ENCODE measurements around the gene NOL4L. TPM values are rescaled to one million over a fixed set of nuclear protein-coding genes. Genes with fewer than 3 reads are reported as not detected.

Gene NOL4L
- total RNA-seq, 4 donors from 2014 or later: 45.6 to 105 (median 85.9) TPM

DNA sequence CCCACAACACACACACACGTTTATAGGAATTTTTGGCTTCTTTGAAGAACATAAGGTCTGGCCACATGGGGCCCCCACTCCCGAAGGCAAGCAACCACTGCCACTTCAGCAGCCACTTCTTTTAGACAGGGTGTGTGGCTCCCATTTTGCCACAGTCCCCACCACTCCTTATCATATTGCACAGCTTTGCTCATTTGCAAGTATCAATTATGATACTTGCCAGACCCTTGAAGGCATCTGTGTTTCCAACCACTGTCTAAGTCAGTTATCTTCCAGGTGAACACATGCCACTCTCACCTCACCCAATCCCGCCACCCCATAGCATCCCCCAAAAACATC is 73.1 kb downstream of the NOL4L start:
- WGBS, 2 donors (ENCODE audit: low coverage in 1 of 2): 74 to 90% methylated on average over 2 to 3 of the region's 3 CpGs
- H3K4me3 ChIP-seq: no peak overlapping the region
- intact Hi-C loops (cut with DNase I; ENCODE audit: low total_unique reads): no loop called here

GRCh38 chr20:32511358-32512046 is 73.6 kb downstream of the NOL4L start:
- Histone ChIP-seq H3K36me3 (no peaks in the 10 kb centered on the region), H3K4me3 (no peak overlapping the region), H3K27me3 (no peaks in the 10 kb centered on the region), H3K4me1 (peaks cover 0 to 3% (median 0%) of the 10 kb centered on the region in 4 donors), H3K27ac (no peak overlapping the region), H3K9me3 (no peaks in the 10 kb centered on the region)
- intact Hi-C loops (cut with DNase I; ENCODE audit: low total_unique reads) (no loop called here), in situ Hi-C loops (cut with MboI; ENCODE audit: low pct_ligation_motif_present in 1 of 4, low pct_unique_long_range_greater_than_20kb in 1 of 4, low sequenced_read_pairs in 3 of 4) (loop anchor here in 1 of 4 donors (25.0 kb wide), 1 partner anchor 276 kb away; no protein-coding TSS in a partner anchor)
- TF ChIP-seq EP300 (IDR thresholded peaks at IDR 0.05; ENCODE audit: low read depth) (no peak), POLR2A (IDR thresholded peaks at IDR 0.05) (no peak), POLR2AphosphoS5 (IDR thresholded peaks at IDR 0.05) (no peak)
- TF ChIP-seq, protein P1, sequence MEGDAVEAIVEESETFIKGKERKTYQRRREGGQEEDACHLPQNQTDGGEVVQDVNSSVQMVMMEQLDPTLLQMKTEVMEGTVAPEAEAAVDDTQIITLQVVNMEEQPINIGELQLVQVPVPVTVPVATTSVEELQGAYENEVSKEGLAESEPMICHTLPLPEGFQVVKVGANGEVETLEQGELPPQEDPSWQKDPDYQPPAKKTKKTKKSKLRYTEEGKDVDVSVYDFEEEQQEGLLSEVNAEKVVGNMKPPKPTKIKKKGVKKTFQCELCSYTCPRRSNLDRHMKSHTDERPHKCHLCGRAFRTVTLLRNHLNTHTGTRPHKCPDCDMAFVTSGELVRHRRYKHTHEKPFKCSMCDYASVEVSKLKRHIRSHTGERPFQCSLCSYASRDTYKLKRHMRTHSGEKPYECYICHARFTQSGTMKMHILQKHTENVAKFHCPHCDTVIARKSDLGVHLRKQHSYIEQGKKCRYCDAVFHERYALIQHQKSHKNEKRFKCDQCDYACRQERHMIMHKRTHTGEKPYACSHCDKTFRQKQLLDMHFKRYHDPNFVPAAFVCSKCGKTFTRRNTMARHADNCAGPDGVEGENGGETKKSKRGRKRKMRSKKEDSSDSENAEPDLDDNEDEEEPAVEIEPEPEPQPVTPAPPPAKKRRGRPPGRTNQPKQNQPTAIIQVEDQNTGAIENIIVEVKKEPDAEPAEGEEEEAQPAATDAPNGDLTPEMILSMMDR (IDR thresholded peaks at IDR 0.05): no peak
- WGBS, 2 donors (ENCODE audit: low coverage in 1 of 2): 70 to 73% methylated on average over 4 to 12 of the region's 12 CpGs
- no peak for DNase-seq

More for the DNA sequence above, 73.1 kb downstream of the NOL4L start:
- no peaks in the 10 kb centered on the region for H3K36me3 ChIP-seq
- TF ChIP-seq POLR2A (IDR thresholded peaks at IDR 0.05) (no peak), EP300 (IDR thresholded peaks at IDR 0.05; ENCODE audit: low read depth) (no peak), POLR2AphosphoS5 (IDR thresholded peaks at IDR 0.05) (no peak)
- TF ChIP-seq, protein P1 (IDR thresholded peaks at IDR 0.05): no peak
- no peaks in the 10 kb centered on the region for H3K27me3 ChIP-seq
- H3K9me3 ChIP-seq: no peaks in the 10 kb centered on the region
- H3K27ac ChIP-seq: no peak overlapping the region
- no peak for DNase-seq
- in situ Hi-C loops (cut with MboI; ENCODE audit: low pct_ligation_motif_present in 1 of 4, low pct_unique_long_range_greater_than_20kb in 1 of 4, low sequenced_read_pairs in 3 of 4): loop anchor here in 1 of 4 donors (25.0 kb wide), 1 partner anchor 275 kb away; no protein-coding TSS in a partner anchor
- peaks cover 0 to 3% (median 0%) of the 10 kb centered on the region in 4 donors for H3K4me1 ChIP-seq

DNA sequence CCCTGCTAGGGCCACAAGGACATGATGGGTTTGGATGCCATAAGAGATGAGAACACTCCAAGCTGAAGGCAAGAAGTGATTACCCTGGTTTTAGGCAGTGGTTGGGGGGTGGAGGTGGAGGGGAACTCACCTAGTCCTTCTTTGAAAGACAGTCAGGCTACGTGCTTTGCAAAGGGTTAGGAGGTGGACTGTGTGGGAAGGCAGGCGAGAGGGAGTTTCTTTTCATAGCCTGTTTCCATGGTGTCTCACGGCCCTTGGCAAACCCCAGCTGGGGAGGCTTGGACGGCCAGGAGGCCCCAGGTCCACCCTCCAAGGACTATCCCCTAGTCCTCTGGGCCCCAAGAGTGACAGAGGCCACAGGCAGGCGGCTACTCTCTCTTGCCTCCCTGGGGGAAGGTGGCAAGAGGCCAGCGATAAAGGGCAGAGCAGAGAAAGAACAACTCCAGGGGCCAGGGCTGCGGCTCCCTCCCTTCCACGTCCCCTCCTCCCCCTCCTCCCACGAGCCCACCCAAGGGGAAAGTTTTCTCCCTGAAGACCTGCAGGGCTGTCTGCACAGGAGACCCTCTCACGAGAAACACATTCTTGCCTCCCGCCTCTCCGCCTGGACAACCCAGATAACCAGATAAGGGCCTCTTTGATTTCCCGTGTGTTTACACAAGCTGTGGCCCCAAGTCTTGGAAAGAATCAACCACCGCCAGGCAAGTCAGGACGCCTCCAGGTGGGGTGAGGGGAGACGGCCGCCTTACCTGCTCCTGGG is 74.4 kb downstream of the NOL4L start:
- in situ Hi-C loops (cut with MboI; ENCODE audit: low pct_ligation_motif_present in 1 of 4, low pct_unique_long_range_greater_than_20kb in 1 of 4, low sequenced_read_pairs in 3 of 4) (loop anchor here in 1 of 4 donors (25.0 kb wide), 1 partner anchor 277 kb away; no protein-coding TSS in a partner anchor), intact Hi-C loops (cut with DNase I; ENCODE audit: low total_unique reads) (no loop called here)
- Histone ChIP-seq H3K36me3 (no peaks in the 10 kb centered on the region), H3K27me3 (no peaks in the 10 kb centered on the region), H3K27ac (no peak overlapping the region), H3K4me3 (no peak overlapping the region), H3K9me3 (no peaks in the 10 kb centered on the region), H3K4me1 (peaks cover 0 to 3% (median 0%) of the 10 kb centered on the region in 4 donors)
- no peak for TF ChIP-seq POLR2A (IDR thresholded peaks at IDR 0.05)
- no peak for TF ChIP-seq POLR2AphosphoS5 (IDR thresholded peaks at IDR 0.05)
- TF ChIP-seq, protein P1 (IDR thresholded peaks at IDR 0.05): no peak
- no peak for TF ChIP-seq EP300 (IDR thresholded peaks at IDR 0.05; ENCODE audit: low read depth)
- DNase-seq: no peak
- 38 to 42% methylated on average over 5 to 17 of the region's 17 CpGs for whole genome bisulfite sequencing, 2 donors (ENCODE audit: low coverage in 1 of 2)

DNA sequence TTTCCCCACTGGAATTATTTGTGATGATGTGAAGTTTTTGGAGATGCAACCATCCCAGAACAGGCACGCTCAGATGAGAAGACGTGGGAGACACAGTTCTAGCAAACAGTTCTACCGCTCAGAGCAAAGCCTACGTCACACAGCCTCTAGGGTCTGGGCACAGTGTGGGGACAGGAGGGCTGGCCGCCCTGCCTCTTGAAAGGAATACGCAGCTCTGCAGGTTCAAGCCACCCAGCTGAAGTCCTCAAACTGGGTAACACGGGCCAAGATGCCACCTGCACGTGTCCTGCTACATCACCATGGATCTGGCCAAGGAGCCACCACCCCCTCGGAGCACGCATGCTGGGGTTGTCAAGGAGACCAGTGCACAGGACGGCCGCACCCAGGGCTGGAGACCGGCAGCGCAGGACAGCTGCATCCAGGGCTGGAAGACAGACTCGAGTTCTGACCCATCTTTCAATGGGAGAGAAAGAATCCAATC is 75.0 kb downstream of the NOL4L start:
- intact Hi-C loops (cut with DNase I; ENCODE audit: low total_unique reads): no loop called here
- Histone ChIP-seq H3K9me3 (no peaks in the 10 kb centered on the region), H3K27ac (peak overlapping the region in 1 of 4 donors; percentile 25), H3K4me3 (no peak overlapping the region), H3K27me3 (no peaks in the 10 kb centered on the region), H3K36me3 (no peaks in the 10 kb centered on the region), H3K4me1 (peaks cover 0 to 3% (median 0%) of the 10 kb centered on the region in 4 donors)
- in situ Hi-C loops (cut with MboI; ENCODE audit: low pct_ligation_motif_present in 1 of 4, low pct_unique_long_range_greater_than_20kb in 1 of 4, low sequenced_read_pairs in 3 of 4): loop anchor here in 1 of 4 donors (25.0 kb wide), 1 partner anchor 277 kb away; no protein-coding TSS in a partner anchor
- TF ChIP-seq POLR2A (IDR thresholded peaks at IDR 0.05) (no peak), EP300 (IDR thresholded peaks at IDR 0.05; ENCODE audit: low read depth) (no peak), POLR2AphosphoS5 (IDR thresholded peaks at IDR 0.05) (no peak)
- TF ChIP-seq, protein P1 (IDR thresholded peaks at IDR 0.05): no peak
- 40 to 86% methylated on average over 2 to 14 of the region's 15 CpGs for WGBS, 2 donors (ENCODE audit: low coverage in 1 of 2)
- DNase-seq: no peak
